GM12878 (cell line): ENCODE results near the gene CSH2. TPM values are rescaled to one million over a fixed set of nuclear protein-coding genes. Genes with fewer than 3 reads are reported as not detected.
"Not testable (repeated sequence)": the region's sequence is repeated elsewhere in the genome, so short reads cannot be mapped to it uniquely, and the experiment has no call there.

ENCODE experiments used
- ATAC-seq: fragments of 200-7000 bp; cut with Tn5 transposase; 3 replicates; pipeline ENCODE4 v1.9.1; 2020; ENCODE audit warnings: mild to moderate bottlenecking, moderate library complexity
- BruUV-seq: library from RNA; stranded (reverse); fragments of 400-500 nt; replicated peaks from 2 replicates; lab custom pipeline; 2021; lab: Mats Ljungman, UMichigan
- CTCF ChIA-PET: fragments of 300-600 bp; sonication (Branson Sonifier 250); formaldehyde crosslinking; extraction: SDS; loops from one replicate; lab custom pipeline; 2021; ENCODE audit warnings: inconsistent platforms; lab: Yijun Ruan, JAX
- POLR2A ChIA-PET: fragments of 350-600 bp; formaldehyde crosslinking; extraction: SDS; loops from one replicate; lab custom pipeline; 2021; ENCODE audit warnings: inconsistent platforms; lab: Charles Lee
- RAD21 ChIA-PET: fragments of 300-600 bp; sonication (Branson Sonifier 250); formaldehyde crosslinking; loops from one replicate; lab custom pipeline; 2023; ENCODE audit warnings: antibody characterized with exemption; ENCODE audit not compliant: unreplicated experiment; lab: Charles Lee
- SMC1A ChIA-PET: fragments of 300-600 bp; sonication (Branson Sonifier 250); formaldehyde crosslinking; loops from one replicate; lab custom pipeline; 2023; ENCODE audit not compliant: unreplicated experiment, uncharacterized antibody; lab: Charles Lee
- DNase-seq: peaks from one replicate; pipeline ENCODE4 v3.0.0-alpha.2; 2011; ENCODE audit warnings: low read depth, low spot score
- FAIRE-seq: peaks from 3 replicates; lab custom pipeline; 2011; peaks lifted over from hg19 to GRCh38; lab: Jason Lieb, UNC
- H2AFZ ChIP-seq: 2 replicates; pipeline ENCODE4 v1.6.0; 2011; ENCODE audit warnings: low read depth, low read length, control low read depth; ENCODE audit not compliant: control insufficient read depth
- H3K27ac ChIP-seq: 2 replicates; pipeline ENCODE4 v1.5.1; 2011; ENCODE audit warnings: control low read depth; ENCODE audit not compliant: control insufficient read depth, insufficient read depth
- H3K27me3 ChIP-seq, 2 experiments: replicated peaks in 1 of 2; 2 replicates each; pipeline versions ENCODE4 v1.6.0 to v1.6.1; 2011; ENCODE audit warnings: low read length in 1 of 2; ENCODE audit not compliant: control insufficient read depth in 2 of 2, insufficient read depth in 2 of 2
- H3K36me3 ChIP-seq, 2 experiments: 2 replicates each; pipeline ENCODE4 v1.5.1; 2011; ENCODE audit warnings: low read length in 1 of 2; ENCODE audit not compliant: control insufficient read depth in 2 of 2, insufficient read depth in 2 of 2
- H3K4me1 ChIP-seq: 2 replicates; pipeline ENCODE4 v1.6.1; 2011; ENCODE audit warnings: mild to moderate bottlenecking, low read length, moderate library complexity, mixed read lengths; ENCODE audit not compliant: control insufficient read depth, insufficient read depth
- H3K4me2 ChIP-seq: 2 replicates; pipeline ENCODE4 v1.6.0; 2011; ENCODE audit warnings: control low read depth; ENCODE audit not compliant: control insufficient read depth, insufficient read depth
- H3K4me3 ChIP-seq: fragments of 200-600 bp; sonication (generic); 2 replicates; pipeline ENCODE4 v1.5.1; 2016
- H3K79me2 ChIP-seq: 2 replicates; pipeline ENCODE4 v1.6.0; 2011; ENCODE audit warnings: low read length; ENCODE audit not compliant: control insufficient read depth, insufficient read depth
- H3K9ac ChIP-seq: 2 replicates; pipeline ENCODE4 v1.8.0; 2011; ENCODE audit warnings: low read length, control low read depth, mixed read lengths; ENCODE audit not compliant: control insufficient read depth, insufficient read depth
- H3K9me3 ChIP-seq: replicated peaks from 3 replicates; pipeline ENCODE4 v1.5.1; 2011; ENCODE audit warnings: mild to moderate bottlenecking, low read length; ENCODE audit not compliant: control insufficient read depth, insufficient read depth
- H4K20me1 ChIP-seq: 2 replicates; pipeline ENCODE4 v1.6.0; 2011; ENCODE audit not compliant: control insufficient read depth, insufficient read depth
- BRCA1 ChIP-seq: IDR thresholded peaks from 2 replicates; pipeline ENCODE4 v1.6.1; 2011; ENCODE audit warnings: low read depth, low read length, improper control_type of control experiment
- CTCF ChIP-seq, 3 experiments: IDR thresholded peaks in 2 of 3; conservative IDR thresholded peaks in 1 of 3; 2 replicates each; pipeline ENCODE4 v1.5.1; 2011; ENCODE audit warnings: low read depth in 3 of 3, low read length in 3 of 3, mild to moderate bottlenecking in 3 of 3, control low read depth in 2 of 3, moderate library complexity in 2 of 3, inconsistent platforms in 1 of 3, mixed read lengths in 1 of 3; ENCODE audit not compliant: control insufficient read depth in 2 of 3, insufficient read depth in 1 of 3; ENCODE audit errors: extremely low read depth in 1 of 3
- EGR1 ChIP-seq, 2 experiments: IDR thresholded peaks; 1 replicate in 1 of 2; 2 replicates in 1 of 2; pipeline ENCODE4 v1.6.1; 2011 to 2012; ENCODE audit warnings: low read depth in 2 of 2, low read length in 2 of 2, borderline replicate concordance in 1 of 2, mild to moderate bottlenecking in 1 of 2, moderate library complexity in 1 of 2
- NFXL1 ChIP-seq: fragments of 450-650 bp; IDR thresholded peaks from 2 replicates; pipeline ENCODE4 v1.6.1; 2017; ENCODE audit warnings: antibody characterized with exemption, mild to moderate bottlenecking, borderline replicate concordance
- RELA ChIP-seq: fragments of 450-650 bp; IDR thresholded peaks from 2 replicates; pipeline ENCODE4 v1.8.0; 2014; ENCODE audit warnings: borderline replicate concordance; ENCODE audit not compliant: partially characterized antibody
- RUNX3 ChIP-seq: IDR thresholded peaks from 2 replicates; pipeline ENCODE4 v1.6.1; 2012; ENCODE audit warnings: low read length, inconsistent platforms
- WGBS: methylation state at CpG from one replicate; pipeline ENCODE4 v1.1.6; 2016; ENCODE audit warnings: low lambda C conversion rate; ENCODE audit not compliant: insufficient replicate concordance, insufficient coverage; ENCODE audit errors: missing lambda C conversion rate; 5-methylcytosine and 5-hydroxymethylcytosine counted together
- in situ Hi-C: fragments of 300-500 bp; cut with MboI; formaldehyde crosslinking; loops from 9 replicates; pipeline ENCODE4 v1.14.3; 2018; ENCODE audit warnings: mixed read lengths
- intact Hi-C: fragments of 100-400 bp; cut with micrococcal nuclease; formaldehyde crosslinking; loops from one replicate; pipeline ENCODE4 v1.14.2; 2022; ENCODE audit not compliant: unreplicated experiment
- polyA plus RNA-seq, 11 experiments: library from polyadenylated mRNA; depleted of rRNA in 4 of 11; unstranded in 6 of 11; stranded (reverse) in 5 of 11; fragments of >200 nt; fragmentation: Nextera tagmentation in 4 of 11; fragmentation: Illumina TruSeq in 1 of 11; extraction: Ambion mirVana in 4 of 11; extraction: Trizol in 1 of 11; gene quantifications; 1 replicate in 1 of 11; 2 replicates in 10 of 11; pipeline versions ENCODE4 v1.2.1 to v1.2.3, GENCODE V29; 2011 to 2016; ENCODE audit warnings: inconsistent platforms in 2 of 11, missing spikeins in 2 of 11, low read depth in 1 of 11
- total RNA-seq, 4 experiments: library from RNA; depleted of rRNA in 3 of 4; stranded (reverse); fragments of >200 nt in 3 of 4; fragmentation: Illumina TruSeq in 1 of 4; extraction: Trizol in 1 of 4; gene quantifications; 2 replicates each; pipeline versions ENCODE4 v1.2.1 to v1.2.3, GENCODE V29; 2013 to 2021

CSH2 gene
- total and polyA plus RNA-seq, 10 of the 15 experiments (the other 5 are each of a cell fraction or from before 2014, with no cell fraction given), result not detected

GRCh38 chr17:63881935-63882601 is 8.6 kb upstream of the CSH2 start, which contains the start of gene GH2:
Gene GH2, minus strand, starts transcription at chr17:63881944. Its CDS starts 143 bp downstream, at chr17:63881801.
- H3K9me3 ChIP-seq, result no peaks in the 10 kb centered on the region
- no peaks in the 10 kb centered on the region for H3K79me2 ChIP-seq
- H3K4me1 ChIP-seq, result no peaks in the 10 kb centered on the region
- CTCF ChIA-PET, result interaction anchor here (0.7 to 3.8 kb wide), 7 partner anchors 8 to 107 kb away, joined by 3 to 20 read pairs (median 6); partner anchors contain the start of gene DDX42
- RAD21 ChIA-PET, result no interaction called here
- FAIRE-seq (no peak), ATAC-seq (peak; percentile 95), DNase-seq (no peak)
- POLR2A ChIA-PET, result no interaction called here
- intact Hi-C loops (no loop called here), in situ Hi-C loops (no loop called here)
- H3K27ac ChIP-seq, result no peak within 1 kb of the TSS
- H3K9ac ChIP-seq, result no peak within 1 kb of the TSS
- no peak within 1 kb of the TSS for H3K4me2 ChIP-seq
- WGBS, result 30% methylated on average over 15 of the region's 15 CpGs
- no TSS peak for BruUV-seq
- no peak within 1 kb of the TSS for H3K4me3 ChIP-seq
- SMC1A ChIA-PET, result interaction anchor here (1.4 kb wide), 1 partner anchor 252 kb away, joined by 3 read pairs; no protein-coding TSS in a partner anchor
- no peak within 1 kb of the TSS for H2AFZ ChIP-seq
- no peaks in the 10 kb centered on the region for H3K36me3 ChIP-seq
- TF ChIP-seq CTCF (IDR thresholded peaks at IDR 0.05 in 2 of 3, conservative IDR thresholded peaks at IDR 0.05 in 1 of 3; ENCODE audit: control insufficient read depth in 2 of 3, extremely low read depth in 1 of 3, insufficient read depth in 1 of 3, low read depth in 3 of 3, low read length in 3 of 3) (peak; percentile 69 to 84 (median 72)), NFXL1 (no peak), EGR1 (IDR thresholded peaks at IDR 0.05; ENCODE audit: borderline replicate concordance in 1 of 2, low read depth in 2 of 2, low read length in 2 of 2) (peak in 1 of 2 experiments; percentile 4; a peak in 1 of 3 replicates), RELA (no peak), RUNX3 (peak; percentile 18; the same call in 1 of the 2 replicates), BRCA1 (no peak)
- H3K27me3 ChIP-seq, result no peaks in the 10 kb centered on the region
- H4K20me1 ChIP-seq, result no peaks in the 10 kb centered on the region

- H3K9ac ChIP-seq, H3K4me1 ChIP-seq, POLR2A ChIA-PET, H3K36me3 ChIP-seq, H3K27ac ChIP-seq, H3K79me2 ChIP-seq, H3K4me2 ChIP-seq, ATAC-seq, H3K4me3 ChIP-seq, RAD21 ChIA-PET, FAIRE-seq, in situ Hi-C loops, H3K27me3 ChIP-seq, H3K9me3 ChIP-seq, H4K20me1 ChIP-seq, H2AFZ ChIP-seq, DNase-seq, intact Hi-C loops, BruUV-seq: not testable (repeated sequence)
- 59% methylated on average over 11 of the region's 11 CpGs for WGBS
- SMC1A ChIA-PET, result interaction anchor here (0.6 kb wide), 1 partner anchor 46 kb away, joined by 3 read pairs; no protein-coding TSS in a partner anchor
- CTCF ChIA-PET, result interaction anchor here (0.7 to 3.8 kb wide), 8 partner anchors 8 to 145 kb away, joined by 3 to 20 read pairs (median 4); partner anchors contain the start of gene DDX42
Measured at GRCh38 chr17:63881337-63881736, 7.9 kb upstream of the CSH2 start.
